HL-60 (cell line): ENCODE results near the gene SMCO4.

Experiments used
- CTCF ChIP-seq: IDR thresholded peaks from one replicate; pipeline ENCODE4 v1.5.1; 2011; ENCODE audit warnings: low read length, control low read depth, inconsistent platforms; ENCODE audit not compliant: insufficient read depth
- POLR2AphosphoS5 ChIP-seq: IDR thresholded peaks from 2 replicates; pipeline ENCODE4 v1.6.1; 2012; ENCODE audit warnings: low read depth

GRCh38 chr11:93537049-93537448 is 6.1 kb downstream of the SMCO4 start:
- TF ChIP-seq CTCF (no peak), POLR2AphosphoS5 (no peak)
